Heart right ventricle (tissue), 16 donors: ENCODE data around the gene AKT1S1. TPM values are rescaled to one million over a fixed set of nuclear protein-coding genes. Genes with fewer than 3 reads are reported as not detected.

Experiments
- ATAC-seq, 8 donors: fragments of 200-7000 bp; cut with Tn5 transposase; one replicate each; pipeline ENCODE4 v1.9.1; 2020; ENCODE audit warnings: mild to moderate bottlenecking in 8 of 8, moderate library complexity in 8 of 8, moderate number of reproducible peaks in 1 of 8
- DNase-seq, 2 donors: peaks; one replicate each; pipeline ENCODE4 v3.0.0-alpha.2; 2020
- H3K27ac ChIP-seq, 10 donors: fragments of 200-600 bp; sonication (generic) in 2 of 10; one replicate each; pipeline versions ENCODE4 v1.5.0 to v1.8.0; 2020 to 2022; ENCODE audit warnings: mild to moderate bottlenecking in 3 of 10
- H3K27me3 ChIP-seq, 7 donors: fragments of 200-600 bp; one replicate each; pipeline ENCODE4 v1.8.0; 2021 to 2022; ENCODE audit warnings: mild to moderate bottlenecking in 2 of 7
- H3K36me3 ChIP-seq, 9 donors: fragments of 200-600 bp; sonication (generic) in 1 of 9; one replicate each; pipeline versions ENCODE4 v1.5.0 to v1.8.0; 2020 to 2022; ENCODE audit warnings: mild to moderate bottlenecking in 2 of 9
- H3K4me1 ChIP-seq, 9 donors: fragments of 200-600 bp; sonication (generic) in 1 of 9; one replicate each; pipeline versions ENCODE4 v1.5.0 to v1.8.0; 2020 to 2022; ENCODE audit warnings: mild to moderate bottlenecking in 4 of 9
- H3K4me3 ChIP-seq, 10 donors: fragments of 200-600 bp; sonication (generic) in 2 of 10; one replicate each; pipeline versions ENCODE4 v1.5.0 to v1.8.0; 2020 to 2022; ENCODE audit warnings: mild to moderate bottlenecking in 7 of 10, moderate library complexity in 2 of 10
- H3K9me3 ChIP-seq, 11 donors: fragments of 200-600 bp in 10 of 11; sonication (generic) in 2 of 11; one replicate each; pipeline versions ENCODE4 v1.5.0 to v1.8.0; 2013 to 2022; ENCODE audit warnings: mild to moderate bottlenecking in 2 of 11, control low read depth in 1 of 11, moderate library complexity in 1 of 11
- WGBS, 2 donors: extraction: QIAGEN DNeasy Blood & Tissue Kit; methylation state at CpG; one replicate each; pipeline ENCODE4 v1.1.7; 2013; ENCODE audit warnings: inconsistent platforms in 1 of 2; 5-methylcytosine and 5-hydroxymethylcytosine counted together
- intact Hi-C, 10 donors: fragments of 100-400 bp; cut with DNase I; formaldehyde crosslinking; loops; one replicate each; pipeline versions ENCODE4 v1.11.1 to v1.14.2; 2022
- polyA plus RNA-seq, 2 donors: library from polyadenylated mRNA; stranded (reverse); fragments of 200-250 nt; gene quantifications; one replicate each; pipeline ENCODE4 v1.2.3, GENCODE V29; 2013
- total RNA-seq, 10 donors: library from RNA; stranded (reverse); fragmentation: NEBNext Ultra II Directional in 3 of 10; extraction: Animal tissue kit (Norgen Biotek cat#: 25700) in 3 of 10; gene quantifications; one replicate each; pipeline versions ENCODE4 v1.2.1 to v1.2.4, GENCODE V29; 2021 to 2023
- TF ChIP-seq, protein P1 (sequence below), 9 donors: fragments of 200-600 bp; sonication (generic) in 2 of 9; IDR thresholded peaks; one replicate each; pipeline versions ENCODE4 v1.5.0 to v1.8.0; 2021 to 2022; ENCODE audit warnings: antibody characterized with exemption in 9 of 9, mild to moderate bottlenecking in 5 of 9, moderate library complexity in 1 of 9
- donor health status: Arrhythmogenic right ventricular cardiomyopathy.
- donor health status: ischemic (EF 13 %, LVEDD 7.1; RV severe dilation, severe dysfunction).
- donor health status: healthy with polysubstance abuse.
- donor health status: DM: no; HTN: yes; CAD: no.
- donor health status: DM: no; HTN: no; CAD: no.
- donor health status: ischemic (EF 25% LVEDD 6.9; RV normal size, moderate dysfunction).
- donor health status: ischemic (EF 25% LVEDD 5.7; RV mildly dilated, moderate dysfunction).
- donor health status: healthy.
- donor health status: DM: yes; HTN: yes; CAD: no.
- donor health status: Ischemic cardiomyopathy.
- donor health status: ischemic (EF 35%, LVEDD 5.7; RV mildly dilated, moderate dysfunction).
- donor health status: nonischemic (EF 11% LVEDD 7.7; RV severe dilation, severe dysfunction).
- donor health status: DM: yes; HTN: yes; CAD: no.
- donor health status: PGD.
- donor health status: ischemic (EF 29% LVEDD 5.4; RV normal size, mild dysfunction).
- donor health status: nonischemic (EF 23%, LVEDD 6.1; RV moderate dilation, normal function).

AKT1S1 gene
- total and polyA plus RNA-seq, 12 donors, result 26.0 to 51.9 (median 32.8) TPM

GRCh38 chr19:49840321-49840720, 36.8 kb downstream of the AKT1S1 start:
- TF ChIP-seq, protein P1, sequence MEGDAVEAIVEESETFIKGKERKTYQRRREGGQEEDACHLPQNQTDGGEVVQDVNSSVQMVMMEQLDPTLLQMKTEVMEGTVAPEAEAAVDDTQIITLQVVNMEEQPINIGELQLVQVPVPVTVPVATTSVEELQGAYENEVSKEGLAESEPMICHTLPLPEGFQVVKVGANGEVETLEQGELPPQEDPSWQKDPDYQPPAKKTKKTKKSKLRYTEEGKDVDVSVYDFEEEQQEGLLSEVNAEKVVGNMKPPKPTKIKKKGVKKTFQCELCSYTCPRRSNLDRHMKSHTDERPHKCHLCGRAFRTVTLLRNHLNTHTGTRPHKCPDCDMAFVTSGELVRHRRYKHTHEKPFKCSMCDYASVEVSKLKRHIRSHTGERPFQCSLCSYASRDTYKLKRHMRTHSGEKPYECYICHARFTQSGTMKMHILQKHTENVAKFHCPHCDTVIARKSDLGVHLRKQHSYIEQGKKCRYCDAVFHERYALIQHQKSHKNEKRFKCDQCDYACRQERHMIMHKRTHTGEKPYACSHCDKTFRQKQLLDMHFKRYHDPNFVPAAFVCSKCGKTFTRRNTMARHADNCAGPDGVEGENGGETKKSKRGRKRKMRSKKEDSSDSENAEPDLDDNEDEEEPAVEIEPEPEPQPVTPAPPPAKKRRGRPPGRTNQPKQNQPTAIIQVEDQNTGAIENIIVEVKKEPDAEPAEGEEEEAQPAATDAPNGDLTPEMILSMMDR (IDR thresholded peaks at IDR 0.05), result no peak
- Histone ChIP-seq H3K9me3 (no peaks in the 10 kb centered on the region), H3K36me3 (peaks cover 0 to 66% (median 30%) of the 10 kb centered on the region in 9 donors), H3K27me3 (no peaks in the 10 kb centered on the region), H3K4me1 (peaks cover 0 to 5% (median 0%) of the 10 kb centered on the region in 9 donors), H3K4me3 (no peak overlapping the region), H3K27ac (no peak overlapping the region)
- 77 to 92% methylated on average over 11 of the region's 11 CpGs for WGBS, 2 donors
- intact Hi-C loops, result no loop called here
- ATAC-seq (no peak), DNase-seq (no peak)

GRCh38 chr19:49839713-49840112, 37.4 kb downstream of the AKT1S1 start:
- TF ChIP-seq, protein P1 (IDR thresholded peaks at IDR 0.05), result no peak
- Histone ChIP-seq H3K9me3 (no peaks in the 10 kb centered on the region), H3K4me3 (no peak overlapping the region), H3K4me1 (peaks cover 0 to 5% (median 0%) of the 10 kb centered on the region in 9 donors), H3K27me3 (no peaks in the 10 kb centered on the region), H3K36me3 (peaks cover 0 to 72% (median 33%) of the 10 kb centered on the region in 9 donors), H3K27ac (no peak overlapping the region)
- no peak for ATAC-seq
- DNase-seq, result no peak
- 84 to 85% methylated on average over 11 of the region's 11 CpGs for WGBS, 2 donors
- intact Hi-C loops, result loop anchor here in 1 of 10 donors (10.0 kb wide), 1 partner anchor 1235 kb away; no protein-coding TSS in a partner anchor

DNA sequence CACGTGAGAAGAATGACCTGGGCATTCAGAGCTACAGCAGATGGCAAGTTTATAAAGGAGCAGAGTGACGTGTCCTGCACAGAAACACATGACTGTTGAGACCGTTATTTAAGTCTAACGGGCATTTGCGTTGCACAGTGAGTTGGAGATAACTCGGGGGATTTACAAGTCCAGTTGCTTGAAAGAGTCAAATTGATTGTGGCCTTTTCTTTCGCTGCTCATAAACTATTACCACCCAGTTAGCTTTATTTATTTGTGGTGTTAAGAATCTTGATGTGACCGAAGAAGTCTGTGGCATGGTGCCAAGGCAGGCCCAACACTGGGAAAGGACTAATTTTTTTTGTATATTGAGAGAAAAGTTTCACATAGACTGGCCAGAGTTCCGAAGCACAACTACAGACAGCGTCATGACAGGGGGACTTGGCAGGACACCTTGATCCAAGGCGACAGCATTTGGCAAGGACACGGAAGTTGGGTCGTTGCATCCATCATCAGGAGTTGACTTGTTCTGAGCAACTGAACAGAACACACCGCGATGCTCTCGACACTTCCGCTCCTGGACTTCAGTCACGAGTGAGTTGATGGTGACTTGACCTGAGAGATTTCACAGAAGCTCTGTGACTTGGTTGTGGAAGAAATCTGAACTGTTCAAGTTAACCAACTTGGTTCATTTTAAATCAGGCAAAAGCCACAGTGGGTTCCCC, 38.1 kb downstream of the AKT1S1 start:
- Histone ChIP-seq H3K27ac (no peak overlapping the region), H3K4me1 (peaks cover 0 to 5% (median 0%) of the 10 kb centered on the region in 9 donors), H3K9me3 (no peaks in the 10 kb centered on the region), H3K4me3 (no peak overlapping the region), H3K36me3 (peaks cover 0 to 79% (median 40%) of the 10 kb centered on the region in 9 donors), H3K27me3 (no peaks in the 10 kb centered on the region)
- 48 to 69% methylated on average over 18 of the region's 18 CpGs for WGBS, 2 donors
- intact Hi-C loops, result loop anchor here in 1 of 10 donors (10.0 kb wide), 1 partner anchor 1236 kb away; no protein-coding TSS in a partner anchor
- DNase-seq (no peak), ATAC-seq (peak in 2 of 8 donors; percentile 18 to 67)
- TF ChIP-seq, protein P1 (IDR thresholded peaks at IDR 0.05), result no peak

DNA sequence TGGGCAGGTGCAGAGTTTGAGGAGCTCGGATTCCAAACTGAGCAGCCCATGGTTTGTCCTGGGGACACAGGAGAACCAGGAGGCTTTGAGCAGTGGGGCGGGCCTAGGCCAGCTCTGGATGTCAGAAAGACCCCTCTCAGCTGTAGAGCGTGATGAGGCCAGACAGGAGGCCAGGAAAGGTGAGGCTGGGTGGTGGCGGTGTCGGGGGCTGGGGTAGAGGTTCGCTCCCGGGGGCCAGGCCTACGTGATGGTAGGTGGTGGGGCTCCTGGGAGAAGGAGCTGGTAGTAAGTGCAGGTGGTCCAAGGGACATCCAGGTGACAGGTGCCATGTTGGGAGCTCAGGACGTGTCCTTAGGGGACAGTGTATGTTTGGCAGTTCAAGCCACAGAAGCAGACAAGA, 39.7 kb downstream of the AKT1S1 start:
- H3K27me3 ChIP-seq, result no peaks in the 10 kb centered on the region
- DNase-seq (no peak), ATAC-seq (peak in 2 of 8 donors; percentile 4 to 12)
- peaks cover 0 to 7% (median 0%) of the 10 kb centered on the region in 9 donors for H3K4me1 ChIP-seq
- intact Hi-C loops, result loop anchor here in 1 of 10 donors (10.0 kb wide), 1 partner anchor 1237 kb away; no protein-coding TSS in a partner anchor
- H3K9me3 ChIP-seq, result no peaks in the 10 kb centered on the region
- peaks cover 0 to 95% (median 56%) of the 10 kb centered on the region in 9 donors for H3K36me3 ChIP-seq
- no peak overlapping the region for H3K27ac ChIP-seq
- no peak overlapping the region for H3K4me3 ChIP-seq
- 94 to 97% methylated on average over 9 of the region's 9 CpGs for WGBS, 2 donors
- TF ChIP-seq, protein P1 (IDR thresholded peaks at IDR 0.05), result no peak
